HCEC 1CT (cell line): Measurements from ENCODE around the gene ACTR10.

ENCODE experiments used
- DNase-seq: peaks from one replicate; pipeline ENCODE4 v3.0.0-alpha.2; 2017

The ACTR10 gene

DNA sequence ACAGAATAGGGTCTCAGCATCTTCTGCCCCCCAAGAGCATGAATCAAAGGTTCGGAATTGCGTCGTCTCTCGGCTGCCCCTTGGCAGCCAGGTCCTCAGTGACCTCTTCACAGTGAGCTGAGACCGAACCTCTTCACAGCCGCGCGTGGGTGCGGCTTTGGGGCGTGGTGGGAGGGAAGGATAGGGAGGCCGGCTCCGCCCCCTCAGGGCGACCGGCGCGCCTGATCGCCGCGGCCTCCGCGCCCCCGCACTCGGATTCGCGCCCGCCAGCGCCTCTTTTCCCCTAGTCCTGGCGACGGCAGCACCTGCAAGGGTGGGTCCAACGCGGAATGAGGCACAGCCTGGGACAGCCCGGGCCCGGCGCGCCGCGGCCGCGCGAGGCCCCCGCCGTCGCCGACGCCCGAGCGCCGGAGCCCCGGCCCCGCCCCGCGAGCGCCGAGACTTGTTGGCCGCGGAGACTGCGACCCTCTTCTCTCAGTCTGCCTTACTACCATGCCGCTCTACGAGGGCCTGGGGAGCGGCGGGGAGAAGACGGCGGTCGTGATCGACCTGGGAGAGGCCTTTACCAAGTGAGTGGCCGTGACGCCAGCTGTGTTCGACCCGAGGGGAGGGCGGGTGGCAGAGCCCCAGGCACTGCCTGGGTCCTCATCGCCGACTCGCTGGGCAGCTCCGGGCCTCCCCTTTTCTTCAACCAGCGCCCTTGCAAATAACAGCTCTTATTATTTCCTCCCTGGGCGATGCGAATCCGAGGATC is at the start of gene ACTR10:
Gene ACTR10 (plus strand): TSS at position 424 of the 754 bp plus-strand sequence. CDS start 69 bp downstream, at position 493.
- DNase-seq: peak; percentile 73

- DNase-seq: no peak
Observed at GRCh38 chr14:58150243-58150805, 49.6 kb upstream of the ACTR10 start.

DNA sequence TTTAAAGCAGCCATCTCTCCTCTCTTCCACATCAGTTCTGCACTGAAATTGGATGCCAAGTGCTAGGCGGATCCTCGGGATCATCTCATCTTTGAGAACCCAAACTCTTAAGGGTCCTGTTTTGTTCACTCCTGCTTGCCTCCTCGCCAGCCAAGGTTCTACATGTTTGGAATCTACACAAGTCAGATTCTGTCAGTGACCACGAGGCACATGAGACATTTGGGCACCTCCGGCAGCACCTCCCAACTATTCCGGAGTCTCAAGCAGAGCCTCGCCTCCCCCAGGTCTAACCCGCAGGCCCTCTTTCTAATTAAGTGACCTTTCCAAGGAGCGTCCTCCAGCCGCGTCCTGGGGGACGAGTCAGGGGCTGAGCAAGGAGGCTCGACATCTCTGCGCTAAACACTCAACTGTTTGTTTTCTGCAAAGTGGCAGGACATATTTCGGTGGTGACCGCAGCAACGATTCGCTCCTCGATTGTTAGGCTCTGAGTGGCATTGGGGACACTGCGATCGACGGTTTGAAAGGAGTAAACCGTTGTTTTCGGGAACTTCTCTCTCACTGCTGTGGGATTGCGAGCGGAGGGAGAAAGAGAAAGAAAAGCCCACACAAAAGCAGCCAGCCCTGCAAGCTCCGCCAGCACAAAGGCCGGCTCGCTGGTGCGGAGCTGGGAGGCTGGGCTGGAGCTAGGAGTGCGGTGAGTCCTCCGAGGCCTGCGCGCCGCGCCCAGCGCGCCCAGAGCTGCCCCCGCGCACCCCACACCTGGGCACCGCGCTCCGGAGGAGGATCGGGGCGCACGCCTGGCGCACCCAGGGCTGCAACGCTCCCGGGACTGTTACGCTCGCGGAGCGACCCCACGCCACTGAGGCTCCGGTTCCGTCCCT is 48.6 kb upstream of the ACTR10 start:
- no peak for DNase-seq

- peak; percentile 59 for DNase-seq
Observed at GRCh38 chr14:58152014-58152857, 47.7 kb upstream of the ACTR10 start, which contains the start of gene ARMH4. Gene ARMH4, minus strand, starts transcription at chr14:58152213. Its CDS starts 12,855 bp downstream, at chr14:58139358.

- no peak for DNase-seq
Observed at GRCh38 chr14:58160561-58160960, 39.4 kb upstream of the ACTR10 start.

GRCh38 chr14:58166005-58166983 is 33.7 kb upstream of the ACTR10 start:
- DNase-seq: peak; percentile 82

DNA sequence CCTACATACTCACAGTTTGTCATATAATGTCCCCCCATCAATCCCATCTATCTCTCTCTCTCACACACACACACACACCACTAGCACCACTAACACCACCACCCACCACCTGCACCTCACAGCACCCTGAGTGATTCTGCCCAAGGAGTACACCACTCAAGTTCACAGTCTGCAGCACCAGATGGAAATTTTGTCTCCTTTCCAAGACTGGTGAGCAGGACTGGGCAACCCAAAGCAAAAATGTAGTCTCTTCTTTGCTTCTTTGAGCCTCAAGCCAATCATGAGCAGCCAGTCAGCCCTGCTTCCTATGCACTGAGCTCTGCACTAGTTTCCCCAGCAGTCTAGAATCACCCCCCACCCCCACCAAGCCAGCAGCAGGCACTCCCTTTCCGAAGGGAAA is 32.9 kb upstream of the ACTR10 start:
- no peak for DNase-seq

DNA sequence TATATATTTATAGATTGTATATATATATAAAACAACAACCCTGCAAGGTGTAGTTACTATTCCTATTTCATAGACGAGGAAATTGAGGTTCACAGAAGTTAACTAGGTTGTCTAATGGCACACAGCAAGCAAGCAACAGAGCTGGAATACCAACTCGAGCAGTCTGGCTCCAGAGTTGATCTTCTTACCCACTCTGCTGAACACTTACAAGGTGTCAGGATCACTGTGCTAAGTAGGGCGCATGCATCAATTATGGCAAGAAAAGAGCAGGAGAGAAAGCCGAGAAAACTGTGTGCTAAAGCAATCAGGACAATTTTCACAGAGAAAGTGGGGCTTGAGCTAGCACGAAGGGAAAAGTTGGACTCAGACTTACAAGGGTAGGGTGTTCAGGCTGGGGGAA is 32.1 kb upstream of the ACTR10 start:
- DNase-seq: no peak

GRCh38 chr14:58171090-58171489 is 28.9 kb upstream of the ACTR10 start:
- peak; percentile 86 for DNase-seq

- DNase-seq: no peak
Observed at GRCh38 chr14:58177125-58177524, 22.8 kb upstream of the ACTR10 start.

- DNase-seq: no peak
Observed at GRCh38 chr14:58189176-58189575, 10.8 kb upstream of the ACTR10 start.

DNA sequence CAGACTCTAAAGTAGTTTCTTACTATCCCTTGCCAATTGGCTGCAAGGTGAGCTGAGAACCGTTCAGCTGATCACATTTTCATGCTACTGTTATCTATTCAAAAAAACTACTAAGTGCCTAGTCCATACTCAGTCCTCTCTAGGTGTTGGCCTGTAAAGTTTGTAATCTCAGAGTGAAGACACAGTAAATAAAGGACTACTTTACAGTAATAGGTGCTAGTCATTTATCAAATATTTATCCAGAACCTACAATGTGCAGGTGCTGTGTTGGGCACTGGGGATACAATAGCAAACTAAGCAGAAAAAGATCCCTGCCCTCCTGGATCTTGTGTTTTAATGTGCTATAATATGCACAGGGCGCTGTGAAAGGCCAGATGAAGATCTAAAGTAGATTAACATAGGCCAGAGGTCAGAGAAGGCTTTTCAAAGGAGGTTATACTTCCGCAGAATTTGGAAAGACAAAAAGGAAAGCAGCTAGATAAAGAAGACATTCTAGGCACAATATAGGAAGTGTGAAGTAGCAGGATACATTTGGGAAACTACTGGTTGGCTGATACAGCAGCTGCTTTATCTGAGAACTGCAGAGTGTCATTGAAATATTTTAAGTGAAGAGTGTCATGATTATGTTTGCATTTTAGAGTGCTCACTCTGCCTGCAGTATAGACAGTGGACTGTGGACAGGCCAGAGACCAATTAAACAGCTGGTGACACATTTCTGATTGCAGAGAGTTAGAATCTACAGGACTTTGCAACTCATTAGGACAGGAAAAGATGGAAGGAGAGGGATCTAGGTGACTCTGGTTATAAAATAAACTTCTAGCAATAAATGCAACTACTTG is 8.0 kb upstream of the ACTR10 start:
- no peak for DNase-seq

- no peak for DNase-seq
Observed at GRCh38 chr14:58193542-58193941, 6.4 kb upstream of the ACTR10 start.

DNA sequence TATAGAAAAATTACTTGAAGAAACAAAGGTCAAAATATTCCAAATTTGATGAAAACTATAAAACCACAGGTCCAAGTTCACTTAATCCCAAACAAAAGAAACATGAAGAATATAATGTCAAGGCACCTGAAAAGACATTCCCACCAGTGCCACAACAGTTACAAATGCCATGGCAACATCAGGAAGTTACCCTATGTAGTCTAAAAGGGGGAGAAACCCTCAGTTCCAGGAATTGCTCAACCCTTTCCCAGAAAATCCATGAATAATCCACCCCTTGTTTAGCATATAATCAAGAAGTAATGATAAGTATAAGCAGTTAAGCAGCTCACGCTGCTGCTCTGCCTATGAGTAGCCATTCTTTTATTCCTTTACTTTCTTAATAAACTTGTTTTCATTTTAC is 3.8 kb upstream of the ACTR10 start:
- no peak for DNase-seq

DNA sequence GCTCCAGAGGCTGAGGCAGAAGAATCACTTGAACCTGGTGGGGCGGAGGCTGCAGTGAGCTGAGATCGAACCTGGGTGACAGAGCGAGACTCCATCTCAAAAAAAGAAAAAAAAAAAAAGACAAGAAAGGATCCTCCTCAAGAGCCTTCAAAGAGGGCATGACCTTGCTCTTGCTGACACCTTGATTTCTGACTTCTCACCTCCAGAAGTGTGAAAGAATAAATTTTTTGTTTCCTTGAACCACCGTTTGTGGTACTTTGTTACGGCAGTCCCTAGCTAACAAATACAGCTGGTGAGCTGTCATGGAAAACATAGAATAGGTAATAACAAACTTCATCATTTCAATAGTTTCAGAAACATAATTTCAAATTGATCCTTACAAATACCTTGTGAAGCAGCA is 1.9 kb upstream of the ACTR10 start:
- no peak for DNase-seq

DNA sequence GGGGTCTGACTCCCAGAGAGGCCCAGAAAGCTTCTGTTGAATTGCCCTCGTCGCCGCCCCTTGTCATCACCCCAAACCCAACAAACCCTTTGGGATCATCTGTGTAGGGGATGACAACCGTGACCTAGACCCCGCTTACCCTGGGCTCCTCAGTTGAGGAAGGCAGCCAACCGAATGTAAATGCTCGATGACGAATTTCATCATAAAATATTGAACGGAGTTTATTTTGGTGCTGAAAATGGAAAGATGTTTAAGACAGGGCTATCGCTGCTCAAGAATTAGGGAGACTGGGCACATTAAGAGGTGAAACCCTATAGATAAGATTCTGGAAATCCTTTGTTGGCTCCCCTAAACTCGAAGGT is 512 bp downstream of the ACTR10 start:
- no peak for DNase-seq

- DNase-seq: no peak
Observed at GRCh38 chr14:58200846-58201245, 897 bp downstream of the ACTR10 start.

GRCh38 chr14:58213176-58213575 is 13.2 kb downstream of the ACTR10 start:
- no peak for DNase-seq

DNA sequence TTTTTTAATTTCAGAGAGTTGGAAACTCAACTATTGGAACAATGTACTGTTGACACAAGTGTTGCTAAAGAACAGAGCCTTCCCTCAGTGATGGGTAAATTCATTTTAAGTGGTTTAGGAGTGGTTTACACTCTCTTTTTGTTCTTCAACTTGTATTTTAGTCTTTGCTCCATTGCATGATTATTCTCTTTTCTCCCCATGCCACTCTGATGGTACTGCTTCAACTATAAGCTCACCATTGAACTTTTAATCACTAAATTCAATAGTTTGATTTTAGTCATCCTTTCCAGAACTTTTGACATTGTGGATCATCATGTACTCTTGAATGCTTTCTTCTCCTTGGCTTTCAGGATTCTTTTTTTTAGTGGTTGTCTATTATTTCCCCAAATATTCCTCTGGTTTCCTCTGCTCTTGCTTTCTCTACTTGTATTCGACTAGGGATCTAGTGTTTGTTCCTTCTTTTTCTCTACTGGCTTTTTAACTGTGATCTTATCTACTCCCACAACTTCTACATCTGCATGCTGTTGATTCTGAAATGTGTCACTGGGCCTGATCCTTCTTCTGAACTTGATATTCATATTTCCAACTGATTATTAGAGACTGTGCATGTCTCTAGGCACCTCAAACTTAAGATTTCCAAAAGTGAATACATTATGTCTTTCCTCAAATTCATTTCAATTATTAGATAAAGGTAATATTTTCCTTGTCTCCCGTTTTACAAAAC is 15.4 kb downstream of the ACTR10 start:
- DNase-seq: no peak

GRCh38 chr14:58216544-58216943 is 16.6 kb downstream of the ACTR10 start:
- DNase-seq: no peak
